HL-60 (cell line): ENCODE results near the gene PITPNM3.

Experiments used
- CTCF ChIP-seq: IDR thresholded peaks from one replicate; pipeline ENCODE4 v1.5.1; 2011; ENCODE audit warnings: low read length, control low read depth, inconsistent platforms; ENCODE audit not compliant: insufficient read depth
- GABPA ChIP-seq: IDR thresholded peaks from 2 replicates; pipeline ENCODE4 v1.6.1; 2012; ENCODE audit warnings: low read depth
- POLR2AphosphoS5 ChIP-seq: IDR thresholded peaks from 2 replicates; pipeline ENCODE4 v1.6.1; 2012; ENCODE audit warnings: low read depth

- no peak for TF ChIP-seq CTCF
- no peak for TF ChIP-seq POLR2AphosphoS5
- TF ChIP-seq GABPA: no peak
These were observed 93.7 kb downstream of the PITPNM3 start for GRCh38 chr17:6462692-6463091.
